Smooth muscle cell (in vitro differentiated cells): Measurements from ENCODE around the gene NME9. TPM values are rescaled to one million over a fixed set of nuclear protein-coding genes. Genes with fewer than 3 reads are reported as not detected.

Experiments used
- DNase-seq: peaks from one replicate; lab custom pipeline; 2025; ENCODE audit not compliant: unreplicated experiment; lab: John Stamatoyannopoulos, UW
- H2AFZ ChIP-seq: fragments of 200-600 bp; sonication (generic); 2 replicates; pipeline ENCODE4 v1.6.0; 2016; ENCODE audit warnings: antibody characterized with exemption, low read depth, mild to moderate bottlenecking
- H3F3A ChIP-seq: fragments of 200-600 bp; sonication (generic); 2 replicates; pipeline ENCODE4 v1.6.0; 2017; ENCODE audit warnings: antibody characterized with exemption, low read depth
- H3K27ac ChIP-seq: fragments of 200-600 bp; sonication (generic); 2 replicates; pipeline ENCODE4 v1.5.1; 2016; ENCODE audit warnings: low read depth, mild to moderate bottlenecking
- H3K27me3 ChIP-seq: fragments of 200-600 bp; sonication (generic); 2 replicates; pipeline ENCODE4 v1.6.1; 2016; ENCODE audit warnings: low read depth, mild to moderate bottlenecking
- H3K36me3 ChIP-seq: fragments of 200-600 bp; sonication (generic); 2 replicates; pipeline ENCODE4 v1.5.1; 2016; ENCODE audit warnings: low read depth
- H3K4me1 ChIP-seq: fragments of 200-600 bp; sonication (generic); 2 replicates; pipeline ENCODE4 v1.5.1; 2016; ENCODE audit warnings: low read depth
- H3K4me2 ChIP-seq: fragments of 200-600 bp; sonication (generic); 2 replicates; pipeline ENCODE4 v1.6.0; 2016; ENCODE audit warnings: mild to moderate bottlenecking
- H3K4me3 ChIP-seq: fragments of 200-600 bp; sonication (generic); 2 replicates; pipeline ENCODE4 v1.5.1; 2016; ENCODE audit warnings: mild to moderate bottlenecking
- H3K79me2 ChIP-seq: fragments of 200-600 bp; sonication (generic); 2 replicates; pipeline ENCODE4 v1.6.0; 2016; ENCODE audit warnings: low read depth, mild to moderate bottlenecking
- H3K9ac ChIP-seq: fragments of 200-600 bp; sonication (generic); 2 replicates; pipeline ENCODE4 v1.6.0; 2016; ENCODE audit warnings: low read depth
- H3K9me3 ChIP-seq: fragments of 200-600 bp; sonication (generic); replicated peaks from 2 replicates; pipeline ENCODE4 v1.5.1; 2016; ENCODE audit warnings: low read depth
- H4K20me1 ChIP-seq: fragments of 200-600 bp; sonication (generic); 2 replicates; pipeline ENCODE4 v1.6.0; 2016; ENCODE audit warnings: low read depth
- CTCF ChIP-seq: fragments of 200-600 bp; sonication (generic); IDR thresholded peaks from 2 replicates; pipeline ENCODE4 v1.5.1; 2017; ENCODE audit warnings: borderline replicate concordance, mild to moderate bottlenecking, antibody characterized with exemption; ENCODE audit not compliant: insufficient read depth, poor library complexity, severe bottlenecking
- WGBS: methylation state at CpG from one replicate; pipeline ENCODE4 v1.1.7; 2016; ENCODE audit warnings: low lambda C conversion rate; 5-methylcytosine and 5-hydroxymethylcytosine counted together
- polyA plus RNA-seq: library from polyadenylated mRNA; unstranded; fragments of >200 nt; fragmentation: Nextera tagmentation; extraction: Ambion mirVana; gene quantifications from 2 replicates; pipeline ENCODE4 v1.2.1, GENCODE V29; 2016
- total RNA-seq: library from RNA; depleted of rRNA; stranded (reverse); fragments of >200 nt; gene quantifications from 2 replicates; pipeline ENCODE4 v1.2.3, GENCODE V29; 2014

The NME9 gene
- total and polyA plus RNA-seq, 2 experiments from 2014 or later, result not detected

DNA sequence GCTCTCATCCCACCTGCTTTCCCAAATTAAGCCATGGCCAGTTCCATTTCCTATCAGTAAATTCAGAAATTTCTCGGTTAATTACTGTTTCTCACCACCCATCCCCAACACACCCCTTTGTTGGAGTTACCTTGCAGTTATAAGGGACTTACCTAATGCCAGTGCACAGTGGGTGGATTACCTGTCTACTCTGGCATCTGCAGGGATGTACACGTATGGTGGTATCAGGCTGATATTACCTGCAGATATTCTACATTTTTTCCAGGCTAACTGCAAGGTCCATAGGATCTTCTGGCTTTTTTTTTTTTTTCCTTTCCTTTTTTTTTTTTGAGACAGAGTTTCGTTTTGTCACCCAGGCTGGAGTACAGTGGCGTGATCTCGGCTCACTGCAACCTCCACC, 10.9 kb upstream of the NME9 start:
- Histone ChIP-seq H3K9ac (no peak overlapping the region), H3K36me3 (no peaks in the 10 kb centered on the region), H3K79me2 (no peaks in the 10 kb centered on the region), H3K4me1 (no peaks in the 10 kb centered on the region), H3K9me3 (no peaks in the 10 kb centered on the region), H3F3A (no peaks in the 10 kb centered on the region), H2AFZ (no peak overlapping the region), H3K4me2 (no peak overlapping the region), H3K27ac (no peak overlapping the region), H3K27me3 (no peaks in the 10 kb centered on the region), H3K4me3 (no peak overlapping the region), H4K20me1 (no peaks in the 10 kb centered on the region)
- no peak for DNase-seq
- WGBS, result 97% methylated on average over 5 of the region's 5 CpGs
- no peak for TF ChIP-seq CTCF

DNA sequence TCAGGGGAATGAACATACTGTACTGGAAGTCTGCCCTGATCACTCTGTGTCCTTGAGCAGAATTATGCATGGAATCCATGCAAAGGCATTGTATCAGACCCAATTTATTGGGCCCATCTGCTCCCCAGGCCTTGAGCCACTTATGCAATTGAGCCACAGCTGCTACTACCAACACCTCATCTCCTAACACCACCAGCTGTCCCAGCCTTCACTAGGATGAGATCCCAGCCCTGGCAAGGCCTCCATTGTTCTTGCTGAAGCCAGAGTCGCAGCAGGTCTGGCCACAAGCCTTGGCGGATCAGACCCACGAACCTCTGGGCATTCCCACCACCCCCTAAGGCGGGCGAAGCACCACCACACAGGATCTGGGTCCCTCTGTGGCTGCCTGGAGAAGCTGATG, 9.2 kb upstream of the NME9 start:
- no peak for DNase-seq
- no peak for TF ChIP-seq CTCF
- Histone ChIP-seq H3K36me3 (no peaks in the 10 kb centered on the region), H3K4me1 (no peaks in the 10 kb centered on the region), H3K9ac (no peak overlapping the region), H3K27ac (no peak overlapping the region), H3F3A (no peaks in the 10 kb centered on the region), H3K79me2 (no peaks in the 10 kb centered on the region), H2AFZ (no peak overlapping the region), H3K4me2 (no peak overlapping the region), H3K4me3 (no peak overlapping the region), H4K20me1 (no peaks in the 10 kb centered on the region), H3K9me3 (no peaks in the 10 kb centered on the region), H3K27me3 (no peaks in the 10 kb centered on the region)
- 96% methylated on average over 5 of the region's 5 CpGs for WGBS

DNA sequence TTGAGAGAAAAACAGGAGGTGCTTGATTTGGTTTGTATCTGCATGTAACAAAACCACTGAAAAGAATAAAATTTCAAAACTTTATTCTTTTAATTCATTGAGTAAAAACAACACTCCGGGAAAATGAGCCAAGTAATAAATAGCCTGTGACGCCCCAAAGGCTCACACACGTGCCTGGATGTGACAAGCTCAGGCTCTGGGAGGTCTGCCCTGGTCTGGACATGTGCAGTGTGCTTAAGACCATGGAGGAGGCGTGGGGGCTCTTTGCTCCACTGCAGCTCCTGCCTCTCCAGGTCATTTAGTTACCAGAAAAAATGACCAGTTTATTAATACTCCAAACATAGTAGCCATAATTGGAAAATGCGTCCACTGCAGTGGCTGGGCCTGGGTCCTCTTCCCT, 8.6 kb upstream of the NME9 start:
- TF ChIP-seq CTCF, result no peak
- DNase-seq, result no peak
- H3K27me3 ChIP-seq, result no peaks in the 10 kb centered on the region

DNA sequence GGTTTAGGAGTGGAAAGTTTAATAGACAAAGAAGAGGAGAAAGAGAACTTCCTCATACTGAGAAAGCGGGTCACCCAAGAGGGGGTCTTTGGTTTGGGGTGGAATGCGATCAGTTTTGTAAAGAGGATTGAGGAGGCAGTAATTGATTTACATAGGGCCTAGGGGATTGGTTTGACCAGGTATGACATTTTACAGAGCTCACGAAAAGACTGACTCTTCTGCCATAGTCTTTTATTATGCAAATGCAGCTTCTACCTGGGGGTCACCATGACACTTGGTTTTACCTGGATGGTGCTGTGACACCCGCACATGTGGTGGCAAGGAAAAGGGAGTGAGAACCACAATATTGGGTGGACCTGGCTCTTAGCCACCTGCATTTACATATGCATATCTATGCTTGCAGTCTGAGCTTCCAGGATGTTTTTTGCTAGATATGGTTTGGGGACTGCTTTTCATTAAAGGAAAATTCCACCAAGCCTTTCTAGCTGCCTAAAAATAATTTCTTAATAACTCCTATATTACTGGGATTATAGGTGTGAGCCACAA, 6.9 kb upstream of the NME9 start:
- H2AFZ ChIP-seq, result no peak overlapping the region
- H3K9ac ChIP-seq, result no peak overlapping the region
- no peak overlapping the region for H3K27ac ChIP-seq
- no peaks in the 10 kb centered on the region for H3K79me2 ChIP-seq
- WGBS, result 89% methylated on average over 4 of the region's 4 CpGs
- H3K4me2 ChIP-seq, result no peak overlapping the region
- H3K9me3 ChIP-seq, result no peaks in the 10 kb centered on the region
- no peaks in the 10 kb centered on the region for H3K4me1 ChIP-seq
- no peaks in the 10 kb centered on the region for H3K27me3 ChIP-seq
- no peaks in the 10 kb centered on the region for H3K36me3 ChIP-seq
- TF ChIP-seq CTCF, result no peak
- H4K20me1 ChIP-seq, result no peaks in the 10 kb centered on the region
- DNase-seq, result no peak
- H3F3A ChIP-seq, result no peaks in the 10 kb centered on the region
- no peak overlapping the region for H3K4me3 ChIP-seq

More for the DNA sequence above, 8.6 kb upstream of the NME9 start:
- Histone ChIP-seq H3K4me2 (no peak overlapping the region), H2AFZ (no peak overlapping the region), H3K4me1 (no peaks in the 10 kb centered on the region), H3F3A (no peaks in the 10 kb centered on the region), H3K36me3 (no peaks in the 10 kb centered on the region), H4K20me1 (no peaks in the 10 kb centered on the region), H3K27ac (no peak overlapping the region), H3K9ac (no peak overlapping the region), H3K9me3 (no peaks in the 10 kb centered on the region), H3K79me2 (no peaks in the 10 kb centered on the region), H3K4me3 (no peak overlapping the region)
- 76% methylated on average over 5 of the region's 5 CpGs for WGBS
